IMR-90 (cell line): ENCODE measurements around the gene NLGN3. TPM values are rescaled to one million over a fixed set of nuclear protein-coding genes. Genes with fewer than 3 reads are reported as not detected.

Source experiments
- ATAC-seq: fragments of 200-7000 bp; cut with Tn5 transposase; 2 replicates; pipeline ENCODE4 v1.9.1; 2020; ENCODE audit warnings: low read depth, mild to moderate bottlenecking, moderate library complexity
- BruUV-seq: library from RNA; stranded (reverse); fragments of 400-500 nt; replicated peaks from 2 replicates; lab custom pipeline; 2021; lab: Mats Ljungman, UMichigan
- CTCF ChIA-PET: fragments of 300-600 bp; formaldehyde crosslinking; extraction: SDS; loops from one replicate; lab custom pipeline; 2021; ENCODE audit warnings: antibody characterized with exemption; lab: Yijun Ruan, JAX
- POLR2A ChIA-PET: fragments of 300-600 bp; sonication (Branson Sonifier 250); formaldehyde crosslinking; loops from one replicate; lab custom pipeline; 2022; ENCODE audit warnings: antibody characterized with exemption; ENCODE audit not compliant: unreplicated experiment; lab: Charles Lee
- DNase-seq: peaks from one replicate; pipeline ENCODE4 v3.0.0; 2013
- H2AFZ ChIP-seq: replicated peaks from 2 replicates; pipeline ENCODE3; 2013; ENCODE audit warnings: low read length, mild to moderate bottlenecking; ENCODE audit not compliant: poor library complexity
- H2AK5ac ChIP-seq: 2 replicates; pipeline ENCODE4 v1.6.1; 2013; ENCODE audit warnings: low read depth, low read length, inconsistent platforms
- H2AK9ac ChIP-seq: replicated peaks from 2 replicates; pipeline ENCODE3; 2013; ENCODE audit warnings: mild to moderate bottlenecking, low read depth, low read length, moderate library complexity; ENCODE audit not compliant: poor library complexity
- H2BK120ac ChIP-seq: 2 replicates; pipeline ENCODE4 v1.6.1; 2013; ENCODE audit warnings: low read depth, low read length, inconsistent platforms
- H2BK15ac ChIP-seq: 3 replicates; pipeline ENCODE4 v1.6.1; 2013; ENCODE audit warnings: low read depth, low read length, inconsistent platforms
- H2BK20ac ChIP-seq: 2 replicates; pipeline ENCODE4 v1.6.1; 2013; ENCODE audit warnings: low read depth, mild to moderate bottlenecking, inconsistent platforms, low read length, moderate library complexity
- H2BK5ac ChIP-seq: 2 replicates; pipeline ENCODE4 v1.6.1; 2013; ENCODE audit warnings: mild to moderate bottlenecking, low read depth, low read length, inconsistent platforms; ENCODE audit not compliant: poor library complexity, severe bottlenecking
- H3K14ac ChIP-seq: replicated peaks from 2 replicates; pipeline ENCODE4 v1.6.1; 2013; ENCODE audit warnings: low read depth, low read length, inconsistent platforms
- H3K18ac ChIP-seq: 2 replicates; pipeline ENCODE4 v1.6.1; 2013; ENCODE audit warnings: low read depth, low read length, control low read depth
- H3K23ac ChIP-seq: 2 replicates; pipeline ENCODE4 v1.6.1; 2013; ENCODE audit warnings: low read depth, low read length, inconsistent platforms
- H3K27ac ChIP-seq: 2 replicates; pipeline ENCODE4 v1.5.1; 2013; ENCODE audit warnings: mild to moderate bottlenecking, control low read depth, low read length; ENCODE audit not compliant: insufficient read depth
- H3K27me3 ChIP-seq: 2 replicates; pipeline ENCODE4 v1.6.1; 2013; ENCODE audit warnings: low read length; ENCODE audit not compliant: control insufficient read depth, insufficient read depth
- H3K36me3 ChIP-seq: 2 replicates; pipeline ENCODE4 v1.6.1; 2013; ENCODE audit warnings: low read length, mixed read lengths; ENCODE audit not compliant: control insufficient read depth, insufficient read depth
- H3K4ac ChIP-seq: 2 replicates; pipeline ENCODE4 v1.6.1; 2013; ENCODE audit warnings: low read depth, low read length, inconsistent platforms
- H3K4me1 ChIP-seq: 2 replicates; pipeline ENCODE4 v1.6.1; 2013; ENCODE audit warnings: low read length, mixed read lengths; ENCODE audit not compliant: control insufficient read depth, insufficient read depth
- H3K4me2 ChIP-seq: 2 replicates; pipeline ENCODE4 v1.6.1; 2013; ENCODE audit warnings: low read depth, mild to moderate bottlenecking, control low read depth, low read length, moderate library complexity
- H3K4me3 ChIP-seq: 2 replicates; pipeline ENCODE4 v1.5.1; 2013; ENCODE audit warnings: low read depth, mild to moderate bottlenecking, control low read depth, low read length, moderate library complexity; ENCODE audit not compliant: insufficient read depth
- H3K56ac ChIP-seq: 2 replicates; pipeline ENCODE4 v1.6.1; 2013; ENCODE audit warnings: low read length, inconsistent platforms; ENCODE audit not compliant: insufficient read depth; ENCODE audit errors: extremely low read depth
- H3K79me1 ChIP-seq, 2 experiments: 2 replicates each; pipeline ENCODE4 v1.6.1; 2013; ENCODE audit warnings: low read length in 2 of 2, inconsistent platforms in 1 of 2, low read depth in 1 of 2
- H3K9ac ChIP-seq: 2 replicates; pipeline ENCODE4 v1.6.1; 2013; ENCODE audit warnings: low read depth, low read length, control low read depth
- H3K9me1 ChIP-seq: 2 replicates; pipeline ENCODE4 v1.6.1; 2013; ENCODE audit warnings: low read length, inconsistent platforms; ENCODE audit not compliant: insufficient read depth
- H3K9me3 ChIP-seq: 2 replicates; pipeline ENCODE4 v1.6.1; 2013; ENCODE audit warnings: low read length; ENCODE audit not compliant: control insufficient read depth, insufficient read depth
- H4K20me1 ChIP-seq: 2 replicates; pipeline ENCODE4 v1.6.1; 2013; ENCODE audit warnings: low read length, inconsistent platforms; ENCODE audit not compliant: insufficient read depth
- H4K5ac ChIP-seq: 2 replicates; pipeline ENCODE4 v1.6.1; 2013; ENCODE audit warnings: mild to moderate bottlenecking, low read depth, low read length, control low read depth
- H4K8ac ChIP-seq, 2 experiments: 2 replicates each; pipeline ENCODE4 v1.6.1; 2013; ENCODE audit warnings: low read depth in 2 of 2, low read length in 2 of 2, control low read depth in 1 of 2, inconsistent platforms in 1 of 2
- H4K91ac ChIP-seq: 2 replicates; pipeline ENCODE4 v1.6.1; 2013; ENCODE audit warnings: low read depth, low read length, inconsistent platforms; ENCODE audit not compliant: insufficient read depth
- CEBPB ChIP-seq: IDR thresholded peaks from 2 replicates; pipeline ENCODE4 v1.6.1; 2012; ENCODE audit warnings: low read depth, low read length, improper control_type of control experiment
- CHD1 ChIP-seq: IDR thresholded peaks from 2 replicates; pipeline ENCODE4 v1.6.1; 2012; ENCODE audit warnings: low read depth, low read length, improper control_type of control experiment
- ELK1 ChIP-seq: fragments of 150-350 bp; IDR thresholded peaks from 2 replicates; pipeline ENCODE4 v1.6.1; 2016; ENCODE audit warnings: low read depth, mild to moderate bottlenecking, low read length, moderate library complexity, borderline replicate concordance
- FOS ChIP-seq: fragments of 150-350 bp; IDR thresholded peaks from 2 replicates; pipeline ENCODE4 v1.6.1; 2016; ENCODE audit warnings: low read depth, low read length
- MAFK ChIP-seq: IDR thresholded peaks from 2 replicates; pipeline ENCODE4 v1.6.1; 2012; ENCODE audit warnings: low read depth, low read length, improper control_type of control experiment
- MAZ ChIP-seq: IDR thresholded peaks from 2 replicates; pipeline ENCODE4 v1.6.1; 2012; ENCODE audit warnings: low read depth, mild to moderate bottlenecking, low read length, improper control_type of control experiment, moderate library complexity, borderline replicate concordance
- MXI1 ChIP-seq: IDR thresholded peaks from 2 replicates; pipeline ENCODE4 v1.6.1; 2012; ENCODE audit warnings: low read depth, mild to moderate bottlenecking, low read length, moderate library complexity, borderline replicate concordance
- POLR2A ChIP-seq: IDR thresholded peaks from 2 replicates; pipeline ENCODE4 v1.6.1; 2012; ENCODE audit warnings: mild to moderate bottlenecking, low read depth, low read length
- RFX5 ChIP-seq: IDR thresholded peaks from 2 replicates; pipeline ENCODE4 v1.8.0; 2012; ENCODE audit warnings: low read depth, mild to moderate bottlenecking, low read length, moderate library complexity
- USF2 ChIP-seq: fragments of 150-350 bp; IDR thresholded peaks from 2 replicates; pipeline ENCODE4 v1.6.1; 2017; ENCODE audit warnings: mild to moderate bottlenecking, antibody characterized with exemption, low read length, low read depth
- WGBS, 2 experiments: methylation state at CpG; one replicate each; pipeline versions ENCODE4 v1.1.5 to v1.1.7; 2013; ENCODE audit warnings: missing lambda C conversion rate in 2 of 2; ENCODE audit not compliant: insufficient read length in 1 of 2; ENCODE audit errors: extremely low coverage in 2 of 2; 5-methylcytosine and 5-hydroxymethylcytosine counted together
- dilution Hi-C: fragments of 300-500 bp; cut with HindIII; formaldehyde crosslinking; loops from one replicate; pipeline ENCODE4 v1.14.3; 2018; ENCODE audit warnings: low sequenced_read_pairs; ENCODE audit not compliant: unreplicated experiment
- in situ Hi-C: fragments of 300-500 bp; cut with MboI; formaldehyde crosslinking; loops from 3 replicates; pipeline ENCODE4 v1.14.3; 2019; ENCODE audit warnings: low sequenced_read_pairs, inconsistent platforms, mixed read lengths
- intact Hi-C: fragments of 100-400 bp; cut with micrococcal nuclease; formaldehyde crosslinking; loops from 2 replicates; pipeline ENCODE4 v1.10.0; 2022
- polyA plus RNA-seq, 3 experiments: library from polyadenylated mRNA; depleted of rRNA; stranded (reverse); fragments of >200 nt; gene quantifications; 2 replicates each; pipeline ENCODE4 v1.2.3, GENCODE V29; 2012; ENCODE audit warnings: low replicate concordance in 1 of 3
- total RNA-seq: library from RNA; depleted of rRNA; stranded (reverse); fragments of >200 nt; gene quantifications from 2 replicates; pipeline ENCODE4 v1.2.3, GENCODE V29; 2012

The NLGN3 gene
- total and polyA plus RNA-seq, 2 of the 4 experiments (the other 2 are of a cell fraction) = 0.18 to 0.39 TPM

- no peak overlapping the region for H2AK5ac ChIP-seq
- POLR2A ChIA-PET = no interaction called here
- no peak for TF ChIP-seq POLR2A
- TF ChIP-seq CHD1 = no peak
- TF ChIP-seq FOS = no peak
- no peak for TF ChIP-seq ELK1
- no peak for TF ChIP-seq RFX5
- TF ChIP-seq CEBPB = no peak
- TF ChIP-seq USF2 = no peak
- TF ChIP-seq MXI1 = no peak
- no peak for TF ChIP-seq MAFK
- TF ChIP-seq MAZ = no peak
These were observed 30.9 kb downstream of the NLGN3 start for GRCh38 chrX:71175531-71175930.

More at GRCh38 chrX:71175531-71175930, 30.9 kb downstream of the NLGN3 start:
- intact Hi-C loops (no loop called here), dilution Hi-C loops (no loop called here), in situ Hi-C loops (loop anchor here (5.0 kb wide), 1 partner anchor 408 kb away; no protein-coding TSS in a partner anchor)
- no peak overlapping the region for H3K4me3 ChIP-seq
- BruUV-seq = no TSS peak
- no peak overlapping the region for H2BK5ac ChIP-seq
- no peak overlapping the region for H3K27ac ChIP-seq
- no peak overlapping the region for H2BK15ac ChIP-seq
- H4K91ac ChIP-seq = no peak overlapping the region
- H3K56ac ChIP-seq = no peak overlapping the region
- no peak overlapping the region for H3K9ac ChIP-seq
- no peaks in the 10 kb centered on the region for H3K4me1 ChIP-seq
- peaks cover 6% of the 10 kb centered on the region for H3K27me3 ChIP-seq
- no peak overlapping the region for H3K4me2 ChIP-seq
- H3K36me3 ChIP-seq = no peaks in the 10 kb centered on the region
- no peak overlapping the region for H4K8ac ChIP-seq
- WGBS, 2 experiments = no CpG with 5 or more reads among the region's 5 CpGs
- CTCF ChIA-PET = no interaction called here
- H3K4ac ChIP-seq = no peak overlapping the region
- H3K9me3 ChIP-seq = no peaks in the 10 kb centered on the region
- H2BK20ac ChIP-seq = no peak overlapping the region
- DNase-seq (no peak), ATAC-seq (no peak)
- no peaks in the 10 kb centered on the region for H4K20me1 ChIP-seq
- no peaks in the 10 kb centered on the region for H3K9me1 ChIP-seq
- H4K5ac ChIP-seq = no peak overlapping the region
- no peak overlapping the region for H2AK9ac ChIP-seq
- no peaks in the 10 kb centered on the region for H3K79me1 ChIP-seq
- no peak overlapping the region for H2AFZ ChIP-seq
- no peak overlapping the region for H3K23ac ChIP-seq
- no peak overlapping the region for H3K14ac ChIP-seq
- no peak overlapping the region for H2BK120ac ChIP-seq
- no peak overlapping the region for H3K18ac ChIP-seq
